IMR-90 (cell line): Measurements from ENCODE around the gene CP. TPM values are rescaled to one million over a fixed set of nuclear protein-coding genes. Genes with fewer than 3 reads are reported as not detected.

Experiments
- ATAC-seq: fragments of 200-7000 bp; cut with Tn5 transposase; 2 replicates; pipeline ENCODE4 v1.9.1; 2020; ENCODE audit warnings: low read depth, mild to moderate bottlenecking, moderate library complexity
- BruUV-seq: library from RNA; stranded (reverse); fragments of 400-500 nt; replicated peaks from 2 replicates; lab custom pipeline; 2021; lab: Mats Ljungman, UMichigan
- CTCF ChIA-PET: fragments of 300-600 bp; formaldehyde crosslinking; extraction: SDS; loops from one replicate; lab custom pipeline; 2021; ENCODE audit warnings: antibody characterized with exemption; lab: Yijun Ruan, JAX
- POLR2A ChIA-PET: fragments of 300-600 bp; sonication (Branson Sonifier 250); formaldehyde crosslinking; loops from one replicate; lab custom pipeline; 2022; ENCODE audit warnings: antibody characterized with exemption; ENCODE audit not compliant: unreplicated experiment; lab: Charles Lee
- DNase-seq: peaks from one replicate; pipeline ENCODE4 v3.0.0; 2013
- H2AFZ ChIP-seq: replicated peaks from 2 replicates; pipeline ENCODE3; 2013; ENCODE audit warnings: low read length, mild to moderate bottlenecking; ENCODE audit not compliant: poor library complexity
- H2AK5ac ChIP-seq: 2 replicates; pipeline ENCODE4 v1.6.1; 2013; ENCODE audit warnings: low read depth, low read length, inconsistent platforms
- H2AK9ac ChIP-seq: replicated peaks from 2 replicates; pipeline ENCODE3; 2013; ENCODE audit warnings: mild to moderate bottlenecking, low read depth, low read length, moderate library complexity; ENCODE audit not compliant: poor library complexity
- H2BK120ac ChIP-seq: 2 replicates; pipeline ENCODE4 v1.6.1; 2013; ENCODE audit warnings: low read depth, low read length, inconsistent platforms
- H2BK15ac ChIP-seq: 3 replicates; pipeline ENCODE4 v1.6.1; 2013; ENCODE audit warnings: low read depth, low read length, inconsistent platforms
- H2BK20ac ChIP-seq: 2 replicates; pipeline ENCODE4 v1.6.1; 2013; ENCODE audit warnings: low read depth, mild to moderate bottlenecking, inconsistent platforms, low read length, moderate library complexity
- H2BK5ac ChIP-seq: 2 replicates; pipeline ENCODE4 v1.6.1; 2013; ENCODE audit warnings: mild to moderate bottlenecking, low read depth, low read length, inconsistent platforms; ENCODE audit not compliant: poor library complexity, severe bottlenecking
- H3K14ac ChIP-seq: replicated peaks from 2 replicates; pipeline ENCODE4 v1.6.1; 2013; ENCODE audit warnings: low read depth, low read length, inconsistent platforms
- H3K18ac ChIP-seq: 2 replicates; pipeline ENCODE4 v1.6.1; 2013; ENCODE audit warnings: low read depth, low read length, control low read depth
- H3K23ac ChIP-seq: 2 replicates; pipeline ENCODE4 v1.6.1; 2013; ENCODE audit warnings: low read depth, low read length, inconsistent platforms
- H3K27ac ChIP-seq: 2 replicates; pipeline ENCODE4 v1.5.1; 2013; ENCODE audit warnings: mild to moderate bottlenecking, control low read depth, low read length; ENCODE audit not compliant: insufficient read depth
- H3K27me3 ChIP-seq: 2 replicates; pipeline ENCODE4 v1.6.1; 2013; ENCODE audit warnings: low read length; ENCODE audit not compliant: control insufficient read depth, insufficient read depth
- H3K36me3 ChIP-seq: 2 replicates; pipeline ENCODE4 v1.6.1; 2013; ENCODE audit warnings: low read length, mixed read lengths; ENCODE audit not compliant: control insufficient read depth, insufficient read depth
- H3K4ac ChIP-seq: 2 replicates; pipeline ENCODE4 v1.6.1; 2013; ENCODE audit warnings: low read depth, low read length, inconsistent platforms
- H3K4me1 ChIP-seq: 2 replicates; pipeline ENCODE4 v1.6.1; 2013; ENCODE audit warnings: low read length, mixed read lengths; ENCODE audit not compliant: control insufficient read depth, insufficient read depth
- H3K4me2 ChIP-seq: 2 replicates; pipeline ENCODE4 v1.6.1; 2013; ENCODE audit warnings: low read depth, mild to moderate bottlenecking, control low read depth, low read length, moderate library complexity
- H3K4me3 ChIP-seq: 2 replicates; pipeline ENCODE4 v1.5.1; 2013; ENCODE audit warnings: low read depth, mild to moderate bottlenecking, control low read depth, low read length, moderate library complexity; ENCODE audit not compliant: insufficient read depth
- H3K56ac ChIP-seq: 2 replicates; pipeline ENCODE4 v1.6.1; 2013; ENCODE audit warnings: low read length, inconsistent platforms; ENCODE audit not compliant: insufficient read depth; ENCODE audit errors: extremely low read depth
- H3K79me1 ChIP-seq, 2 experiments: 2 replicates each; pipeline ENCODE4 v1.6.1; 2013; ENCODE audit warnings: low read length in 2 of 2, inconsistent platforms in 1 of 2, low read depth in 1 of 2
- H3K9ac ChIP-seq: 2 replicates; pipeline ENCODE4 v1.6.1; 2013; ENCODE audit warnings: low read depth, low read length, control low read depth
- H3K9me1 ChIP-seq: 2 replicates; pipeline ENCODE4 v1.6.1; 2013; ENCODE audit warnings: low read length, inconsistent platforms; ENCODE audit not compliant: insufficient read depth
- H3K9me3 ChIP-seq: 2 replicates; pipeline ENCODE4 v1.6.1; 2013; ENCODE audit warnings: low read length; ENCODE audit not compliant: control insufficient read depth, insufficient read depth
- H4K20me1 ChIP-seq: 2 replicates; pipeline ENCODE4 v1.6.1; 2013; ENCODE audit warnings: low read length, inconsistent platforms; ENCODE audit not compliant: insufficient read depth
- H4K5ac ChIP-seq: 2 replicates; pipeline ENCODE4 v1.6.1; 2013; ENCODE audit warnings: mild to moderate bottlenecking, low read depth, low read length, control low read depth
- H4K8ac ChIP-seq, 2 experiments: 2 replicates each; pipeline ENCODE4 v1.6.1; 2013; ENCODE audit warnings: low read depth in 2 of 2, low read length in 2 of 2, control low read depth in 1 of 2, inconsistent platforms in 1 of 2
- H4K91ac ChIP-seq: 2 replicates; pipeline ENCODE4 v1.6.1; 2013; ENCODE audit warnings: low read depth, low read length, inconsistent platforms; ENCODE audit not compliant: insufficient read depth
- CEBPB ChIP-seq: IDR thresholded peaks from 2 replicates; pipeline ENCODE4 v1.6.1; 2012; ENCODE audit warnings: low read depth, low read length, improper control_type of control experiment
- NFE2L2 ChIP-seq: fragments of 150-350 bp; IDR thresholded peaks from 2 replicates; pipeline ENCODE4 v1.6.1; 2016; ENCODE audit warnings: low read depth, mild to moderate bottlenecking, low read length
- RAD21 ChIP-seq: IDR thresholded peaks from 2 replicates; pipeline ENCODE4 v1.6.1; 2012; ENCODE audit warnings: low read length, improper control_type of control experiment
- SMC3 ChIP-seq: fragments of 150-350 bp; IDR thresholded peaks from 2 replicates; pipeline ENCODE4 v1.6.1; 2016; ENCODE audit warnings: low read depth, mild to moderate bottlenecking, antibody characterized with exemption, low read length, moderate library complexity
- USF2 ChIP-seq: fragments of 150-350 bp; IDR thresholded peaks from 2 replicates; pipeline ENCODE4 v1.6.1; 2017; ENCODE audit warnings: mild to moderate bottlenecking, antibody characterized with exemption, low read length, low read depth
- WGBS, 2 experiments: methylation state at CpG; one replicate each; pipeline versions ENCODE4 v1.1.5 to v1.1.7; 2013; ENCODE audit warnings: missing lambda C conversion rate in 2 of 2; ENCODE audit not compliant: insufficient read length in 1 of 2; ENCODE audit errors: extremely low coverage in 2 of 2; 5-methylcytosine and 5-hydroxymethylcytosine counted together
- dilution Hi-C: fragments of 300-500 bp; cut with HindIII; formaldehyde crosslinking; loops from one replicate; pipeline ENCODE4 v1.14.3; 2018; ENCODE audit warnings: low sequenced_read_pairs; ENCODE audit not compliant: unreplicated experiment
- in situ Hi-C: fragments of 300-500 bp; cut with MboI; formaldehyde crosslinking; loops from 3 replicates; pipeline ENCODE4 v1.14.3; 2019; ENCODE audit warnings: low sequenced_read_pairs, inconsistent platforms, mixed read lengths
- intact Hi-C: fragments of 100-400 bp; cut with micrococcal nuclease; formaldehyde crosslinking; loops from 2 replicates; pipeline ENCODE4 v1.10.0; 2022
- polyA plus RNA-seq, 3 experiments: library from polyadenylated mRNA; depleted of rRNA; stranded (reverse); fragments of >200 nt; gene quantifications; 2 replicates each; pipeline ENCODE4 v1.2.3, GENCODE V29; 2012; ENCODE audit warnings: low replicate concordance in 1 of 3
- total RNA-seq: library from RNA; depleted of rRNA; stranded (reverse); fragments of >200 nt; gene quantifications from 2 replicates; pipeline ENCODE4 v1.2.3, GENCODE V29; 2012
- TF ChIP-seq, protein P1 (sequence below): conservative IDR thresholded peaks from 2 replicates; pipeline ENCODE4 v1.5.1; 2012; ENCODE audit warnings: mild to moderate bottlenecking, low read depth, low read length, improper control_type of control experiment

Gene CP
- total and polyA plus RNA-seq, 2 of the 4 experiments (the other 2 are of a cell fraction), result not detected

GRCh38 chr3:149217347-149217746, 4.3 kb downstream of the CP start:
- Histone ChIP-seq H3K9me1 (no peaks in the 10 kb centered on the region), H2BK5ac (no peak overlapping the region), H4K5ac (no peak overlapping the region), H3K56ac (no peak overlapping the region), H3K79me1 (no peaks in the 10 kb centered on the region), H3K4me3 (no peak overlapping the region), H3K27me3 (no peaks in the 10 kb centered on the region), H3K4me2 (no peak overlapping the region), H2BK15ac (no peak overlapping the region), H3K4me1 (0 out of 2 replicates have a peak, but pooled peaks cover 2% of the 10 kb centered on the region), H3K23ac (no peak overlapping the region), H2AFZ (no peak overlapping the region), H3K18ac (no peak overlapping the region), H3K4ac (no peak overlapping the region), H3K27ac (no peak overlapping the region), H2AK5ac (no peak overlapping the region), H3K14ac (no peak overlapping the region), H3K9me3 (no peaks in the 10 kb centered on the region), H2BK120ac (no peak overlapping the region), H3K36me3 (no peaks in the 10 kb centered on the region), H4K8ac (no peak overlapping the region), H2BK20ac (no peak overlapping the region), H2AK9ac (no peak overlapping the region), H3K9ac (no peak overlapping the region), H4K91ac (no peak overlapping the region), H4K20me1 (no peaks in the 10 kb centered on the region)
- ATAC-seq, result no peak
- no peak for DNase-seq
- CTCF ChIA-PET, result no interaction called here
- TF ChIP-seq NFE2L2, result no peak
- TF ChIP-seq USF2, result no peak
- TF ChIP-seq, protein P1, sequence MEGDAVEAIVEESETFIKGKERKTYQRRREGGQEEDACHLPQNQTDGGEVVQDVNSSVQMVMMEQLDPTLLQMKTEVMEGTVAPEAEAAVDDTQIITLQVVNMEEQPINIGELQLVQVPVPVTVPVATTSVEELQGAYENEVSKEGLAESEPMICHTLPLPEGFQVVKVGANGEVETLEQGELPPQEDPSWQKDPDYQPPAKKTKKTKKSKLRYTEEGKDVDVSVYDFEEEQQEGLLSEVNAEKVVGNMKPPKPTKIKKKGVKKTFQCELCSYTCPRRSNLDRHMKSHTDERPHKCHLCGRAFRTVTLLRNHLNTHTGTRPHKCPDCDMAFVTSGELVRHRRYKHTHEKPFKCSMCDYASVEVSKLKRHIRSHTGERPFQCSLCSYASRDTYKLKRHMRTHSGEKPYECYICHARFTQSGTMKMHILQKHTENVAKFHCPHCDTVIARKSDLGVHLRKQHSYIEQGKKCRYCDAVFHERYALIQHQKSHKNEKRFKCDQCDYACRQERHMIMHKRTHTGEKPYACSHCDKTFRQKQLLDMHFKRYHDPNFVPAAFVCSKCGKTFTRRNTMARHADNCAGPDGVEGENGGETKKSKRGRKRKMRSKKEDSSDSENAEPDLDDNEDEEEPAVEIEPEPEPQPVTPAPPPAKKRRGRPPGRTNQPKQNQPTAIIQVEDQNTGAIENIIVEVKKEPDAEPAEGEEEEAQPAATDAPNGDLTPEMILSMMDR, result no peak
- TF ChIP-seq RAD21, result no peak
- TF ChIP-seq CEBPB, result no peak
- TF ChIP-seq SMC3, result no peak
- in situ Hi-C loops (no loop called here), dilution Hi-C loops (no loop called here), intact Hi-C loops (no loop called here)
- POLR2A ChIA-PET, result no interaction called here
- BruUV-seq, result no TSS peak
- no CpG with 5 or more reads among the region's 5 CpGs for WGBS, 2 experiments
